GM19099 (cell line): ENCODE measurements around the gene TMPO.

Source experiments
- POLR2A ChIP-seq: IDR thresholded peaks from 3 replicates; pipeline ENCODE4 v1.6.1; 2011; ENCODE audit warnings: low read depth; ENCODE audit not compliant: insufficient read length; ENCODE audit errors: extremely low read depth

The TMPO gene

DNA sequence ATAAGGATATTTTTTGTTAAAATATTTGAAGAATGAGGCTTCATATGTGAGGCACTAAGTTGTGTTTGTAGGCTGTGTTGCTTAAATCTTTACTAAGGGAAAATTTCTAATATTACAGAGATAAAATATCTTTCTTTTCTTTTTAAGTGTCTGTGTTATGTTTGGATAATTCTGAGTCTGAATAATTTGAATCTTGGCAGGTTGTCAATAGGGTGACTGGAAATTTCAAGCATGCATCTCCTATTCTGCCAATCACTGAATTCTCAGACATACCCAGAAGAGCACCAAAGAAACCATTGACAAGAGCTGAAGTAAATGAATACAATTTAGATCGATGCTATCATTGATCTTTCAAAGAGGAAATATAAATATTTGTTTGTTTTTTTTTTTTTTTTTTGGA lies 29.4 kb downstream of the TMPO start:
- no peak for TF ChIP-seq POLR2A

- TF ChIP-seq POLR2A: no peak
These were observed 34.2 kb downstream of the TMPO start for GRCh38 chr12:98549371-98550110.

DNA sequence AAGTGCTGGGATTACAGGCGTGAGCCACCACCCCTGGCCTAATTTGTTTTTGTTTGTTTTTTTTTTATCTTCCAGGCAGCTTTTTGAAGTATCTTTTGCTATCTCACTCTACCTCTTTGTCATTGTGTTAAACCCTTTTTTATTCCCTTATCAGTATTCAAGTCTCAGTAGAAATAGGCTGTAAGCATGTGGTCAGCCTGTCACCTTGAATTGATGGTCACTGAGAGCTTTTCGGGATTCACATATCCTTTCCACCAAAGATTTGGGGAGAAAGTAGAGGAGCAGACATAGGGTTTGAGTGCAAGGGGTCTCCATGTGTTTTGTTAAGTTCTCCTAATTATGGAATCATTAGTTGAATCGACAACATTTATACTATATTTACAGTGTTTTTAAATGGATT lies 36.4 kb downstream of the TMPO start:
- TF ChIP-seq POLR2A: no peak

DNA sequence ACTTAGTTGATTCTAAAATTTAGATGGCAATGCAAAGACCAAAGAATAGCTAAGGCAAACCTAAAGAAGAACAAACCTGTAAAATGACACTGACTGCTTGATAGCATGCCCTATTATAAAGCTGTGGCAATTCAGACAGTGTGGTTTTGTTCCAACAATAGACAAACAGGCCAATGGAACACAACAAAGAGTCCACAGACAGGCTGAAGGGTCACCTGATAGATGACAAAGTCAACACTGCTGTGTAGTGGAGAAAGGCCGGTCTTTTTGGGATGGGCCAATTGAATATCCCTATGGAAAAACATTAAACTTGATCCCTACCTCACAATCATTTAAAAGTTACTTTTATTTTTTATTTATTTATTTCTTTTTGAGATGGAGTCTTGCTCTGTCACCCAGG lies 44.3 kb downstream of the TMPO start:
- no peak for TF ChIP-seq POLR2A

- TF ChIP-seq POLR2A: no peak
These were observed 46.5 kb downstream of the TMPO start for GRCh38 chr12:98561846-98562245.

GRCh38 chr12:98572010-98572409 lies 56.6 kb downstream of the TMPO start:
- TF ChIP-seq POLR2A: no peak

DNA sequence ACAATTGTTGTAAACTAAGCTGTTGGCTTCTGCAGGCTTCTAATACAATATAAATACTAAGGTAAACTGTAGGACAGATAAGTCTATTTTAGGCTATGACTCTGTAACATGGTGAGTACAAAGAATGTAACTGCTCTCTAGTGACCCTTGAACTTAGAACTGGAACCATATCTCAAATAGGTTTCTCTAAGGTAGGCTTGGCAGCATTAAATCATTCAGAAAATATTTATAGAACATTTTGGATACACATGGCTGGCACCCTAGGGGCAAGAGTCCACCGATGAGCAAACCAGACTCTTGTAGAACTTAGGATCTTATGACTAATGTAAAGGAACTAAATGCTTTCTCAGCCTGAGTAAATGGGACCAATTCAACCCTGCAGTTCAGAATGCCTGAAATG lies 58.7 kb downstream of the TMPO start:
- TF ChIP-seq POLR2A: no peak

- no peak for TF ChIP-seq POLR2A
These were observed 59.6 kb downstream of the TMPO start for GRCh38 chr12:98575013-98575412.

DNA sequence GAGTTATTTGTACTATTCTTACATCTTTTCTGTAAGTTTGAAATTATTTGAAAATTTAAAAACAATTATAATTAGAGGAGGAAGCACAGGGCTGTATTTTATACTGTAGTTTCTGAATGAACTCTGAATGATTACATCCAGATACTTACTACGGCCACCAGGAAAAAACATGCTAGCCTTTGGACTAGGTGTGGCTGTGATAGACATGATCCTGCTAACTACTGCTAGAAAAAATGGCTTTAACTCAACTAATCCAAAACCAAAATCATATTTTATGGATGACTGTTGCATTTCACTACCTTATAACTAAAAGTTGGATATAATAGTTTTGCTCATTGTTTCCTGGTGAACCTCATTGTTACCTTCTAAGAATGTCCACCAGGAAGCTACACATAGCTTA lies 63.0 kb downstream of the TMPO start:
- no peak for TF ChIP-seq POLR2A

DNA sequence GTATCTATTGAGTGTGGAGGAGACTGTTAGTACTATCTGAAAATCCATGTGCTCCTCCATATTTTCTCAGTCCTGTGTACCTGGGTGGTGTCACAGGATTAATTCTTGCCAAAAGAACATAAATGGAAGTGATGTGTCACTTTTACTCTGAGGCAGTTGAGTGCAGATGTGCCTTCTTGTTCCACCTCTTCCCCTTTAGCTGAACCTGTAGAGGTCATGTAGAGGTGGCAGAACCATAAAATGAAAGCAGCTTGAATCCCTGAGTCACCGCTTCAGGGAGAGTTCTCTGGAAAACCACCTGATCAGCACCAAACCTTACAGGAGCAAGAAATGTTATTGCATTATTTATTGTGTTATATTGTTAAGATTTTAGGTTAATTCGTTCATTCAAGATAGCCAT lies 63.4 kb downstream of the TMPO start:
- no peak for TF ChIP-seq POLR2A

DNA sequence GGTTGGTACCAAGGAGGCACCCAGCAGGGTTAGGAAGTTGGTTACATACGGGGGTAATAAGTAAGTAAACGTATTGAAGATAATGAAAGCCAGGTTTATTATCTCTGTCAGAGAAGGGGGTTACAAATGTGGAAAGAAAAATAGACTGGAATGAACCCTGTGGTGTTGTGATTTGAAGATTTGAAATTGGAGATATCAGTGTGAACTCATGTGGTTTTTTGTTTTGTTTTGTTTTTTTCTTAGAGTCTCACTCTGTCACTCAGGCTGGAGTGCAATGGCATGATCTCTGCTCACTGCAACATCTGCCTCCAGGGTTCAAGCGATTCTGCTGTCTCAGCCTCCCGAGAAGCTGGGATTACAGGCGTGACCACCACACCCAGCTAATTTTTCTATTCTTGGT lies 64.0 kb downstream of the TMPO start:
- no peak for TF ChIP-seq POLR2A

DNA sequence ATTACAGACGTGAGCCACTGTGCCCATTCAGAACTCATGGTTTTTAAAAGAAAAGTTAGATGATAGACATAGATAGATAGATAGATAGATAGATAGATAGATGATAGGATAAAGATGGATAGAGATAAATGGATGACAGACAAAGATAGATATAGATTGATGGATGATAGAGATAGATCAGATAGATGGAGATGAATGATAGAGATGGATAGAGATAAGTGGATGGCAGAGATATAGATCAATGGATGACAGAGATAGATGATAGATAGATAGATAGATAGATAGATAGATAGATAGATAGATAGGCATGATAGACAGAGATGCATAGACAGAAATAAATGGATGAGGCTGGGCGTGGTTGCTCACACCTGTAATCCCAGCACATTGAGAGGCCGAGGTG lies 64.4 kb downstream of the TMPO start:
- no peak for TF ChIP-seq POLR2A

GRCh38 chr12:98580695-98581094 lies 65.3 kb downstream of the TMPO start:
- no peak for TF ChIP-seq POLR2A

DNA sequence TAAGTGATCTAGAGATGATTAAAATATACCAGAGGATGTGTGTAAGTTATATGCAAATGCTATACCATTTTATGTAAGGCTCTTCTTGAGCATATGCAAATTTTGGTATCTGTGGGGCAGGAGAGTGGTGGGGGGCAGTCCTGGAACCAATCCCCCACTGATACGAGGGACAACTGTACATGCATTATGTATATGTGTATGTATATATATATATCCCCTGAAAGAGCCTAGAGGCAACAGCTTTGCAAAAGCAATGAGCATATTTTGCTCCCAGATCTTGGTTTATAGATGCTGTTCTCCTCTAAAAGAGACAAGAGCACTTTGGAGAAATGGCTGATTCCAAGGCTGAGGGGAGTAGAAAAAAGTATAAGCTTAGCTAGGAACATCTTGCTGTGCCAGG lies 65.7 kb downstream of the TMPO start:
- TF ChIP-seq POLR2A: no peak

GRCh38 chr12:98582093-98582492 lies 66.7 kb downstream of the TMPO start:
- no peak for TF ChIP-seq POLR2A

- TF ChIP-seq POLR2A: no peak
These were observed 71.7 kb downstream of the TMPO start for GRCh38 chr12:98587084-98587483.

DNA sequence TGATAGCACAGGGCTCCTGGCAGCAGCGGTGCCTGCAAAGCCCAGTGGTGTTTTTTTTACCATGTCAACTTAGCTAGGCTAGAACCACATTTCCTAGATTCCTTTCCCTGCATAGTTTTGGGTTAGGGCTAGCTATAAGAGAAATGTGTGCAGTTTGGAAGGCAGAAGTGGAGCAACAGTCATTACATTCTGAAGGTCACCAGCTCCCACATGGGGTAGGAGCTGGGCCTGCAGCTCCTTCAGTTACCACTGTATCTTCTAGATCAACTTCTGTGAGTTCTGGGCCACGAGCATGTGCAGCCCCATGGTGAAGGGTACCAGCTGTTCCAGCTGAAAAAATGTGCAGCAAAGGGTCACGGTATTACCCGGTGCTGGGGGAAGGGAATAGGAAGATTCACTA lies 75.8 kb downstream of the TMPO start:
- no peak for TF ChIP-seq POLR2A
